ENCODE data around the gene PXDC1. TPM values are rescaled to one million over a fixed set of nuclear protein-coding genes. Genes with fewer than 3 reads are reported as not detected.

Gene PXDC1
- total RNA-seq, 4 donors from 2014 or later = 73.5 to 102 (median 82.7) TPM

DNA sequence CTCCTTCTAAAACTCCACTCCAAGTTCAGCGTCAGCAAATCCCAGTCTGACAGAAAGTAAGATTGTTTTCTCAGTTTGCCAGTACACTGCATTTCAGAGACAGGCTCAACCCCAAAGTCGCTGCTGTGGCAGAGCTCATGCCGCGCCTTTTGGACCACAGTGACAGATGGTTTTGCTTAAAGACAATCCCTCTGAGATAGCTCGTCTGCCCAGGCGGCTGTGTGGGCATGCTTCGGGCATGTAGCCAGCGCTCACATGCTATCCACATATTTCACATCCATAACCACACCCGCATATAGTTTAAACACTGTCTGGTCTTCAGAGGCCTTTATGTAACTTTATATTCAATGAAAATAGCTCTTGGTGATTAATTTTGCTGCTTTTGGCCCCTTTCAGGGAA is 14.7 kb upstream of the PXDC1 start:
- Histone ChIP-seq H3K4me3 (replicated peaks in 1 of 3) (no peak overlapping the region), H3K27me3 (no peaks in the 10 kb centered on the region), H3K27ac (no peak overlapping the region), H3K36me3 (no peaks in the 10 kb centered on the region), H3K9me3 (no peaks in the 10 kb centered on the region), H3K4me1 (no peaks in the 10 kb centered on the region)
- WGBS, 2 donors = 87% methylated on average over 9 of the region's 9 CpGs
- DNase-seq = no peak
- no peak for TF ChIP-seq POLR2A (IDR thresholded peaks at IDR 0.05)
- TF ChIP-seq, protein P1, sequence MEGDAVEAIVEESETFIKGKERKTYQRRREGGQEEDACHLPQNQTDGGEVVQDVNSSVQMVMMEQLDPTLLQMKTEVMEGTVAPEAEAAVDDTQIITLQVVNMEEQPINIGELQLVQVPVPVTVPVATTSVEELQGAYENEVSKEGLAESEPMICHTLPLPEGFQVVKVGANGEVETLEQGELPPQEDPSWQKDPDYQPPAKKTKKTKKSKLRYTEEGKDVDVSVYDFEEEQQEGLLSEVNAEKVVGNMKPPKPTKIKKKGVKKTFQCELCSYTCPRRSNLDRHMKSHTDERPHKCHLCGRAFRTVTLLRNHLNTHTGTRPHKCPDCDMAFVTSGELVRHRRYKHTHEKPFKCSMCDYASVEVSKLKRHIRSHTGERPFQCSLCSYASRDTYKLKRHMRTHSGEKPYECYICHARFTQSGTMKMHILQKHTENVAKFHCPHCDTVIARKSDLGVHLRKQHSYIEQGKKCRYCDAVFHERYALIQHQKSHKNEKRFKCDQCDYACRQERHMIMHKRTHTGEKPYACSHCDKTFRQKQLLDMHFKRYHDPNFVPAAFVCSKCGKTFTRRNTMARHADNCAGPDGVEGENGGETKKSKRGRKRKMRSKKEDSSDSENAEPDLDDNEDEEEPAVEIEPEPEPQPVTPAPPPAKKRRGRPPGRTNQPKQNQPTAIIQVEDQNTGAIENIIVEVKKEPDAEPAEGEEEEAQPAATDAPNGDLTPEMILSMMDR (IDR thresholded peaks at IDR 0.05) = no peak
- intact Hi-C loops (cut with DNase I) = no loop called here

DNA sequence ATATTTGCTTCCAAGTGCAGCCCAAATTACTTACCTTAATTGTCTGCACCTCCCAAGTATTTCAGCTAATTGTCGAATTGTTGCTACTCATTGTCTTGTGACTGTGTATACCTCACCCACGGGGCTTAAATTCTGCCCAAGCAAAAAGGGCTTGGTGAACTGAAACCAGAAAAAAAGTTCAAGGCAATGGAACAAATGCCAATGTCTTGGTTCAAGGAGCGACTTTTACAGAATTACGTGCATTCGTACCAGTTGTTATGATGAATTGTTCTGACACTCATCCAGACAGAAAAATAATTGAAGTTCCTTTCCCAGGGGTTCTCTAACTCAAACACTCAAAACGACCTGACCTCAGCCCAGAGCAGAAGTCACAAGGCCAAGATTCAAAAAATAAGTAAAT is 13.9 kb upstream of the PXDC1 start:
- no peak for DNase-seq
- no peaks in the 10 kb centered on the region for H3K36me3 ChIP-seq
- 74 to 82% methylated on average over 6 of the region's 6 CpGs for WGBS, 2 donors
- intact Hi-C loops (cut with DNase I) = no loop called here
- TF ChIP-seq, protein P1 (IDR thresholded peaks at IDR 0.05) = no peak
- no peak for TF ChIP-seq POLR2A (IDR thresholded peaks at IDR 0.05)
- no peak overlapping the region for H3K4me3 ChIP-seq (replicated peaks in 1 of 3)
- H3K27ac ChIP-seq = no peak overlapping the region
- H3K4me1 ChIP-seq = no peaks in the 10 kb centered on the region
- H3K9me3 ChIP-seq = no peaks in the 10 kb centered on the region
- no peaks in the 10 kb centered on the region for H3K27me3 ChIP-seq

DNA sequence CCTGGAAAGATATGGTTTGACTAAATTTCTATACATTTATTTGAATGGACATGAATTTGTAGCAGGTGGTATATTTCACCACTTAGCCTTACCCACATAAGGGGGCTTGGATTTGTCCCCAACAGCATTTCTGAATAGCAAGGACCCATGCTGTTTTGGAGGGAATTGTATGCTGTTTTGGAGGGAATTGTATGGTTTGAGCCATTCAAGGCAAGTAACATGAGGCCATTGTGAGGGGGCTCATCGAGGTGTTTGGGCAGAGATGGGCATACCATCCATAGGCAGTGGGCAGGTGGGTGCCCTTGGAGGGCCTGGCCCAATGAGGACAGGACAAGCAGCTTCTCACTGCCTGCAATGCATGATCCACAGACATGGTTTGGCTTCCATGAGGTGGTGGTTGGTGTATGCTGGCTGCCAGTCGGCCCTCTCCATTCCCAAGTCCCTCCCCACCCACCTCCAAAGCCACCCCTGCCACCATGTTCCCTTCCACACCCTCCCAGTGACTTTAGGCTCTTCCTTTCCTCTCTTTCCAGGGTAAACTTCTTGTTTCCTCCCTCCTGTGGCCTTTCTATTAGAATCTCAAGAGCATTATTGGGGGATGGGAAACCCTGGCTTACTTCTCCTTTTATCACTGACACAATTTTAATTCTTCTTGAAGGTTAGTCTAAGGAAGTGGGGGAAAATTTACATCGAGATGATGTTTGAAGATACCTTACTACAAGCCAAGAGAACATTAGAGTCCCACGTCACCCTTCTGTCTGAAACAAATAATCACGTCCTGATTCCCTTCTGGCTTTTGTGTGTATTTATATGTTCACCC is 13.2 kb upstream of the PXDC1 start:
- no peak for DNase-seq
- Histone ChIP-seq H3K4me1 (no peaks in the 10 kb centered on the region), H3K9me3 (no peaks in the 10 kb centered on the region), H3K36me3 (no peaks in the 10 kb centered on the region), H3K27ac (no peak overlapping the region), H3K27me3 (no peaks in the 10 kb centered on the region), H3K4me3 (replicated peaks in 1 of 3) (no peak overlapping the region)
- 83 to 89% methylated on average over 5 of the region's 5 CpGs for WGBS, 2 donors
- intact Hi-C loops (cut with DNase I) = no loop called here
- no peak for TF ChIP-seq POLR2A (IDR thresholded peaks at IDR 0.05)
- TF ChIP-seq, protein P1 (IDR thresholded peaks at IDR 0.05) = no peak

DNA sequence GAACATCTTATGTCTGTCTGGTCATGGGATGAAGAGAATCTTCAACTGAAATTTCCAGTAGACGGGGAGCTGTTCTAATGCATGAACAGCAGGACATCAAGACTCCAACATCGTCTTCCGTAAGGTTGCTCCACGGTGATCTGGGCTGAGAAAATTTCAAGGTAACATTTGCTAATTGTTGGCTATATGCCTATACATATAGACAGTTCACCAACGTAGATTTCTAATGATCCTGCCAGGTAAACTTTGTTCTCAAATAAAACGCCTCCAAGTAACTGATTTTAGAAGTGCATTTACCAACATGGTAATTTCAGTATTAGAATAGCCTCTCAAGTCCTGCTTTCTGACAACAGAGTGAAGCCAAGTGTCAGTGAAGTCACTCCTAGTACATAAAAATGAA is 11.3 kb upstream of the PXDC1 start:
- WGBS, 2 donors = 86 to 88% methylated on average over 6 of the region's 6 CpGs
- H3K27ac ChIP-seq = no peak overlapping the region
- DNase-seq = no peak
- no peaks in the 10 kb centered on the region for H3K4me1 ChIP-seq
- H3K9me3 ChIP-seq = no peaks in the 10 kb centered on the region
- H3K36me3 ChIP-seq = no peaks in the 10 kb centered on the region
- intact Hi-C loops (cut with DNase I) = no loop called here
- TF ChIP-seq, protein P1 (IDR thresholded peaks at IDR 0.05) = no peak
- TF ChIP-seq POLR2A (IDR thresholded peaks at IDR 0.05) = no peak
- H3K4me3 ChIP-seq (replicated peaks in 1 of 3) = no peak overlapping the region
- H3K27me3 ChIP-seq = no peaks in the 10 kb centered on the region

DNA sequence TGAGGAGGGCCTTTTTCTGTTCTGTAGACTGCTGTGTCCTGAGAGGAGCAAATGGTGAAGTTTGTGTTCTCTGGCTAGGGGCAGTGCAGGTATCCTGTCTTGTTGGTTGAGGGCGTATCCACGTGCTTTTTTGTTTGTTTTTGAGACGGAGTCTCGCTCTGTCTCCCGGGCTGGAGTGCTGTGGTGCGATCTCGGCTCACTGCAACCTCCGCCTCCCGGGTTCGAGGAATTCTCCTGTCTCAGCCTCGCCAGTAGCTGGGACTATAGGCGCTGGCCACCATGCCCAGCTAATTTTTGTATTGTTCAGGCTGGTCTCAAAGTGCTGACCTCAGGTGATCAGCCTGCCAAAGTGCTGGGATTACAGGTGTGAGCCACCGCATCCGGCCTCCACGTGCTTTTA is 10.8 kb upstream of the PXDC1 start:
- H3K4me3 ChIP-seq (replicated peaks in 1 of 3) = no peak overlapping the region
- no peak for TF ChIP-seq POLR2A (IDR thresholded peaks at IDR 0.05)
- TF ChIP-seq, protein P1 (IDR thresholded peaks at IDR 0.05) = no peak

More for the DNA sequence above, 10.8 kb upstream of the PXDC1 start:
- no peaks in the 10 kb centered on the region for H3K36me3 ChIP-seq
- 86 to 88% methylated on average over 15 of the region's 15 CpGs for WGBS, 2 donors
- H3K4me1 ChIP-seq = no peaks in the 10 kb centered on the region
- no peaks in the 10 kb centered on the region for H3K9me3 ChIP-seq
- H3K27ac ChIP-seq = no peak overlapping the region
- intact Hi-C loops (cut with DNase I) = no loop called here
- H3K27me3 ChIP-seq = no peaks in the 10 kb centered on the region
- no peak for DNase-seq

Measured in thyroid gland (tissue), 4 donors.